Central memory CD4-positive, alpha-beta T cell (primary cell): ENCODE measurements around the gene ZNF716.
"Not testable (repeated sequence)": the region's sequence is repeated elsewhere in the genome, so short reads cannot be mapped to it uniquely, and the experiment has no call there.

Experiments used
- DNase-seq: peaks from one replicate; pipeline ENCODE4 v3.0.0; 2022

Gene ZNF716

GRCh38 chr7:57426629-57427003, 23.4 kb upstream of the ZNF716 start:
- DNase-seq = no peak

- no peak for DNase-seq
These were observed 22.8 kb upstream of the ZNF716 start for GRCh38 chr7:57427146-57427545.

DNA sequence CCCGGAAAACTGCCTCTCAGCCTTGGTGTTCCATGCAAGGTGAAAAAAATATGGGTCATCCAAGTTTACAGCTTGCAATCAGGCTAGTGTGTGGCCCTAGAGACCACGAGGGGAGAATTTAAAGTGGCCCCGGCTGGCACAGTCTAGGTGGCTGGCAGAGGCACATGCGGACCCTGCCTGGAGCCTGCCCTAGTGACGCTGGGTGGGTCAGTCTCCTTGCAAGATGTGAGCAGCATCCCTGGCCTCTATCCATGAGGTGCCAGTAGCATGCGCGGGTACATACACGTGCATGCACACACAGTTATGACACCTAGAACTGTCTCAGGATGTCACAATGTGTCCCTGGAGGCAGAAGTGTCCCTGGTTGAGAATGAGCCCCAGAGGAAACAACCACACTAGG, 22.4 kb upstream of the ZNF716 start:
- DNase-seq = no peak

DNA sequence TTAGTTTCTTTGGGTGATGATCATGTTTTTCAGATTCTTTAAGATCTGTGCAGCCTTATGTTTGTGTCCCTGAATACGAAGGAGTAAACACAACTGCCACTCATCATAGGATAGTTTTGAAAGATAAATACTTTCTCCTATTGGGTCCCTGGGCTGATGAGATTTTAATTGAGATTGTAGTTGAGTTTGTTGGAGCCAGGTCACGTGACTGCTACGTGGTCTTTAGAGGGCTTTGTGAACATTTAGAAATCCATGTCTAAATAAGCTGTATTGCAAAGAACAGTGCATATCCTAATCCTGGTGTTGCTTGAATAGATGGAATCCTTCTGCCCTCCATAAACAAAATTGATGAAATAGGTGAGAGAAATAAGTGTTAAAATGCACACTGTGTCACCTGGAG, 17.4 kb upstream of the ZNF716 start:
- no peak for DNase-seq

GRCh38 chr7:57437581-57437980, 12.4 kb upstream of the ZNF716 start:
- DNase-seq = no peak

DNA sequence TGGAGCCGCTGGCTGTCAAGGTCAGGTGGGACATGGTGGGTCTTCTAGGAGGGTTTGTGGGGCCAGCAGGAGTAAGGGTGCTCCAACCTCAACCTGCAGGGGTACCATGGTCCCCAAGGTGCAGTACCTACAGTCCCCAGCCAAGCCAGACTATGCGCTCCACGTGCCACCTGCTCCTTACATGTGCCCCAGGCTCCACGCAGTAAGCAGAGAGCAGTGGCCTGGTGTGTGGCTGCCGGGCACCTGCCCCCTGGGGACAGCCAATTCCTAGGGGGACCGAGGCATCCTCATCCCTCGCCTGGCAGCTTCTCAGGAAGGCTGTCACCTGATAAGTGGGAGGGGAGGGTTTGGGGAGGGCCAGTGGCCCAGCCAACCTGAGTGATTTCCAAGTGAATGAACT, 11.7 kb upstream of the ZNF716 start:
- DNase-seq = no peak

DNA sequence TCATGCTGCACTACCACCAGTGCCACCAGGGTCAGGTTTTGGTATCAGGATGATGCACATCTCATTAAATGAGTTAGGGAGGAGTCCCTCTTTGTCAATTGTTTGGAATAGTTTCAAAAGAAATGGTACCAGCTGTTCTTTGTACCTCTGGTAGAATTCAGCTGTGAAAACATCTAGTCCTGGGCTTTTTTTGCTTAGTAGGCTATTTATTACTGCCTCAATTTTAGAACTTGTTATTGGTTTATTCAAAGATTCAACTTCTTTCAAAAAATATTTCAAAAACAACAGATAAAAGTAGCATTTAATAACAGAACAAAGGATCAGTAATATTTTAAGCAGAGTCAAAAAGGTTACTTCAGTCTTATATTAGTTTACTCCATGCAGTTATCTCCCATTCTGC, 6.4 kb upstream of the ZNF716 start:
- no peak for DNase-seq

DNA sequence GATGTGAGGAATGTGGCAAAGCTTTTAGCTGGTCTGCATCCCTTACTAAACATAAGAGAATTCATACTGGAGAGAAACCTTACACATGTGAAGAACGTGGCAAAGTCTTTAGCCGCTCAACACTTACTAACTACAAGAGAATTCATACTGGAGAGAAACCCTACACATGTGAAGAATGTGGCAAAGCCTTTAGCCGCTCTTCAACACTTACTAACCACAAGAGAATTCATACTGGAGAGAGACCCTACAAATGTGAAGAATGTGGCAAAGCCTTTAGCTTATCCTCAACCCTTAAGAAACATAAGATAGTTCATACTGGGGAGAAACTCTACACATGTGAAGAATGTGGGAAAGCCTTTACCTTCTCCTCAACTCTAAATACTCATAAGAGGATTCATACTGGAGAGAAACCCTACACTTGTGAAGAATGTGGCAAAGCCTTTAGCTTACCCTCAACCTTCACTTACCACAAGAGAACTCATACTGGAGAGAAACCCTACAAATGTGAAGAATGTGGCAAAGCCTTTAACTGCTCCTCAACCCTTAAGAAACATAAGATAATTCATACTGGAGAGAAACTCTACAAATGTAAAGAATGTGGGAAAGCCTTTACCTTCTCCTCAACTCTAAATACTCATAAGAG, 19.3 kb downstream of the ZNF716 start:
- DNase-seq = not testable (repeated sequence)

GRCh38 chr7:57480304-57480703, 30.3 kb downstream of the ZNF716 start:
- DNase-seq = not testable (repeated sequence)

DNA sequence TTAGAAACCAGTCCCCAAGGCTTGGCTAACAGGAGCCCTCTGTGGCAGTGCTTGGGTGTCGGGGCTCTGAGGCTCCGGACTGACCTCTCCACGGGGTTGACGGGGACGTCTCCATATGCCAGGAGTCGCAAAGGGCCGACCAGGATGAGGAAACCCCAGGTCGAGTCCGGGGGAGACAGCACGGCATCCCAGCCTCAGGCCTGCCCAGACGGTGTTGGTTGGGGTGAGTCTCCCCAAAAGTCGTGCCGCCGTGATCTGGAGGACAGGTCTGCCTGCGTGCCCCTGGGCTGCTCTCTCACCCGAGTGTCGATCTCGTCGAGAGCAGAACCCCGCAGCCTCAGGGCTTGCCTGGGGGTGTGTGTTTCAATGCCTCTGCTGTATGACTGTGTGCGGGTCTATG, 35.0 kb downstream of the ZNF716 start:
- not testable (repeated sequence) for DNase-seq

DNA sequence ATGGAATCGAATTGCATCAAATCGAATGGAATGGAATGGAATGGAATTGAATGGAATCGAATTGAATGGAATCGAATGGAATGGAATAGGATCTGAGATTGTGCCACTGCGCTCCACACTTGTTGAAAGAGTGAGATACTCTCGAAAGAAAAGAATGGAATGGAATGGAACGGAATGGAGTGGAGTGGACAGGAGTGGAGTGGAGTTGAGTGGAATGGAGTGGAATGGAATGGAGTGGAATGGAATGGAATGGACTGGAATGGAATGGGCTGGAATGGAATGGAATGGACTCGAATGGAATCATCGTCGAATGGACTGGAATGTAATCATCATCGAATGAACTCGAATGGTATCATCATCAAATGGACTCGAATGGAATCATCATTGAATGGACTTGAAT, 38.0 kb downstream of the ZNF716 start:
- DNase-seq = no peak

- DNase-seq = not testable (repeated sequence)
These were observed 45.1 kb downstream of the ZNF716 start for GRCh38 chr7:57495111-57495510.

DNA sequence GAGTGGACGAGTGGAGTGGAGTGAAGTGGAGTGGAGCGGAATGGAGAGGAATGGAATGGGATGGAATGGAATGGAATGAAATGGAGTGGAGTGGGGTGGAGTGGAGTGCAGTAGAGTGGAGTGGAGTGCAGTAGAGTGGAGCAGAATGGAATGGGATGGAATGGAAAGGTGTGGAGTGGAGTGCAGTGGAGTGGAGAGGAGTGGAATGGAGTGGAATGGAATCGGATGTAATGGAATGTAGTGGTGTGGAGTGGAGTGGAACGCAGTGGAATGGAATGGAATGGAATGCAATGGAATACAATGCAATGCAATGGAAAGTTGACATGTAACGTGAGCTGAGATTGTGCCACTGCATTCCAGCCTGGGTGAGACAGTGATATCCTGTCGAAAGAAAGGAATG, 46.4 kb downstream of the ZNF716 start:
- no peak for DNase-seq

DNA sequence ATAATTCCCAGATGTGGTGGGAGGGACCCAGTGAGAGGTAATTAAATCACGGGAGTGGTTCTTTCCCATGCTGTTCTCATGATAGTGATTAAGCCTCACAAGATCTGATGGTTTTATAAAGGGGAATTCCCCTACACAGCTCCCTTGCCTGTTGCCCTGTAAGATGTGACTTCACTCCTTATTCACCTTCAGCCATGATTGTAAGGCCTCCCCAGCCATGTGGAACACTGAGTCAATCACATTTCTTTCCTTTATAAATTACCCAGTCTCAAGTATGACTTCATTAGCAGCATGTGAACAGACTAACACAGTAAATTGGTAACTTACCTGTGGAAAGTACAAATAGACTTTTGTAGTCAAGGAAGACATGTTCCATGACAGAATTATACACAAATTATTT, 55.2 kb downstream of the ZNF716 start:
- DNase-seq = no peak
